HEK293 (cell line): ENCODE measurements around the gene NECTIN1.

ENCODE experiments used
- CTCF ChIA-PET: fragments of 350-600 bp; formaldehyde crosslinking; extraction: SDS; loops from one replicate; lab custom pipeline; 2021; ENCODE audit warnings: antibody characterized with exemption; lab: Yijun Ruan, JAX
- POLR2A ChIA-PET: fragments of 300-600 bp; formaldehyde crosslinking; extraction: SDS; loops from one replicate; lab custom pipeline; 2020; ENCODE audit warnings: antibody characterized with exemption, inconsistent platforms; lab: Yijun Ruan, JAX
- H3K27ac ChIP-seq: fragments of 200-500 bp; sonication (Bioruptor generic); 2 replicates; pipeline ENCODE4 v1.5.1; 2014; ENCODE audit warnings: low read depth, low read length, control low read depth, inconsistent platforms; ENCODE audit errors: extremely low read depth
- H3K36me3 ChIP-seq, 2 experiments: fragments of 200-500 bp in 1 of 2; sonication (Bioruptor generic) in 1 of 2; 1 replicate in 1 of 2; 2 replicates in 1 of 2; pipeline ENCODE4 v1.5.1; 2014 to 2017; ENCODE audit warnings: inconsistent platforms in 2 of 2, low read length in 2 of 2; ENCODE audit not compliant: control insufficient read depth in 2 of 2, insufficient read depth in 1 of 2
- H3K4me1 ChIP-seq: fragments of 200-500 bp; sonication (Bioruptor generic); 2 replicates; pipeline ENCODE4 v1.5.1; 2014; ENCODE audit warnings: mild to moderate bottlenecking, low read length, inconsistent platforms; ENCODE audit not compliant: control insufficient read depth, insufficient read depth
- H3K4me3 ChIP-seq: 2 replicates; pipeline ENCODE4 v1.5.1; 2011; ENCODE audit warnings: low read depth, mild to moderate bottlenecking, control low read depth, low read length, moderate library complexity
- H3K9me3 ChIP-seq: fragments of 200-500 bp; sonication (Bioruptor generic); 2 replicates; pipeline ENCODE4 v1.5.1; 2014; ENCODE audit warnings: low read depth, low read length, inconsistent platforms; ENCODE audit not compliant: control insufficient read depth, insufficient read depth
- GLI2 ChIP-seq: fragments of 450-650 bp; formaldehyde crosslinking; IDR thresholded peaks from 2 replicates; pipeline ENCODE4; 2017; ENCODE audit warnings: missing biosample characterization, missing genetic modification characterization, low read depth, borderline replicate concordance
- GLIS2 ChIP-seq: fragments of 450-650 bp; formaldehyde crosslinking; IDR thresholded peaks from 2 replicates; pipeline ENCODE4 v1.5.1; 2016; ENCODE audit warnings: missing biosample characterization, missing genetic modification characterization
- ZBTB21 ChIP-seq: fragments of 450-650 bp; formaldehyde crosslinking; IDR thresholded peaks from 2 replicates; pipeline ENCODE4 v1.5.1; 2017; ENCODE audit warnings: missing biosample characterization, missing genetic modification characterization
- ZBTB26 ChIP-seq: fragments of 450-650 bp; formaldehyde crosslinking; optimal IDR thresholded peaks from 2 replicates; pipeline ENCODE3; 2016; ENCODE audit warnings: missing biosample characterization, mild to moderate bottlenecking, missing genetic modification characterization
- ZFP69B ChIP-seq: fragments of 450-650 bp; formaldehyde crosslinking; IDR thresholded peaks from 2 replicates; pipeline ENCODE4 v1.5.1; 2016; ENCODE audit warnings: missing biosample characterization, missing genetic modification characterization
- ZNF133 ChIP-seq: fragments of 450-650 bp; formaldehyde crosslinking; IDR thresholded peaks from 2 replicates; pipeline ENCODE4 v1.5.1; 2016; ENCODE audit warnings: missing biosample characterization, missing genetic modification characterization
- ZNF169 ChIP-seq: fragments of 450-650 bp; formaldehyde crosslinking; IDR thresholded peaks from 2 replicates; pipeline ENCODE4 v1.5.1; 2016; ENCODE audit warnings: missing biosample characterization, missing genetic modification characterization
- ZNF184 ChIP-seq: fragments of 450-650 bp; IDR thresholded peaks from 2 replicates; pipeline ENCODE4 v1.5.1; 2018; ENCODE audit warnings: missing biosample characterization, mild to moderate bottlenecking, missing genetic modification characterization
- ZNF239 ChIP-seq: fragments of 450-650 bp; formaldehyde crosslinking; IDR thresholded peaks from 2 replicates; pipeline ENCODE4 v1.5.1; 2016; ENCODE audit warnings: missing biosample characterization, missing genetic modification characterization
- ZNF354C ChIP-seq: fragments of 450-650 bp; formaldehyde crosslinking; IDR thresholded peaks from 2 replicates; pipeline ENCODE4 v1.5.1; 2016; ENCODE audit warnings: missing biosample characterization, missing genetic modification characterization, low read depth, borderline replicate concordance
- ZNF37A ChIP-seq: fragments of 450-650 bp; IDR thresholded peaks from 2 replicates; pipeline ENCODE4 v1.5.1; 2018; ENCODE audit warnings: missing biosample characterization, missing genetic modification characterization
- ZNF416 ChIP-seq: fragments of 450-650 bp; formaldehyde crosslinking; IDR thresholded peaks from 2 replicates; pipeline ENCODE4 v1.5.1; 2016; ENCODE audit warnings: missing biosample characterization, missing genetic modification characterization
- ZNF548 ChIP-seq: fragments of 450-650 bp; formaldehyde crosslinking; IDR thresholded peaks from 2 replicates; pipeline ENCODE4 v1.5.1; 2016; ENCODE audit warnings: missing biosample characterization, missing genetic modification characterization
- ZNF561 ChIP-seq: fragments of 450-650 bp; IDR thresholded peaks from 2 replicates; pipeline ENCODE4 v1.5.1; 2018; ENCODE audit warnings: missing biosample characterization, missing genetic modification characterization, borderline replicate concordance
- ZNF621 ChIP-seq: fragments of 450-650 bp; formaldehyde crosslinking; IDR thresholded peaks from 2 replicates; pipeline ENCODE4 v1.5.1; 2017; ENCODE audit warnings: missing biosample characterization, missing genetic modification characterization
- ZNF670 ChIP-seq: fragments of 450-650 bp; formaldehyde crosslinking; IDR thresholded peaks from 2 replicates; pipeline ENCODE4 v1.5.1; 2016; ENCODE audit warnings: missing biosample characterization, missing genetic modification characterization, low read depth
- ZNF768 ChIP-seq: fragments of 450-650 bp; formaldehyde crosslinking; IDR thresholded peaks from 2 replicates; pipeline ENCODE4 v1.5.1; 2018; ENCODE audit warnings: missing biosample characterization, mild to moderate bottlenecking, missing genetic modification characterization
- ZNF791 ChIP-seq: fragments of 450-650 bp; formaldehyde crosslinking; IDR thresholded peaks from 2 replicates; pipeline ENCODE4 v1.5.1; 2016; ENCODE audit warnings: missing biosample characterization, missing genetic modification characterization
- ZNF837 ChIP-seq: fragments of 450-650 bp; formaldehyde crosslinking; IDR thresholded peaks from 2 replicates; pipeline ENCODE4 v1.5.1; 2016; ENCODE audit warnings: missing biosample characterization, missing genetic modification characterization
- ZSCAN23 ChIP-seq: fragments of 450-650 bp; formaldehyde crosslinking; IDR thresholded peaks from 2 replicates; pipeline ENCODE4 v1.5.1; 2016; ENCODE audit warnings: missing biosample characterization, missing genetic modification characterization
- TF ChIP-seq, protein P1 (sequence below): fragments of 450-650 bp; IDR thresholded peaks from 2 replicates; pipeline ENCODE4 v1.5.1; 2018; ENCODE audit warnings: missing biosample characterization, missing genetic modification characterization
- TF ChIP-seq, protein P2 (sequence below): fragments of 450-650 bp; formaldehyde crosslinking; IDR thresholded peaks from 2 replicates; pipeline ENCODE4 v1.5.0; 2017; ENCODE audit warnings: missing biosample characterization, missing genetic modification characterization, borderline replicate concordance

The NECTIN1 gene

GRCh38 chr11:119763071-119763728 is 34.2 kb upstream of the NECTIN1 start (continued):
- no peak for TF ChIP-seq ZNF561 (tag by site-specific recombination)
- TF ChIP-seq ZBTB21 (tag by site-specific recombination): no peak
- TF ChIP-seq ZNF416: no peak
- TF ChIP-seq GLIS2 (tag by site-specific recombination): no peak
- TF ChIP-seq ZSCAN23 (tag by site-specific recombination): no peak
- TF ChIP-seq GLI2 (tag by site-specific recombination): no peak
- no peak for TF ChIP-seq ZNF133 (tag by site-specific recombination)

DNA sequence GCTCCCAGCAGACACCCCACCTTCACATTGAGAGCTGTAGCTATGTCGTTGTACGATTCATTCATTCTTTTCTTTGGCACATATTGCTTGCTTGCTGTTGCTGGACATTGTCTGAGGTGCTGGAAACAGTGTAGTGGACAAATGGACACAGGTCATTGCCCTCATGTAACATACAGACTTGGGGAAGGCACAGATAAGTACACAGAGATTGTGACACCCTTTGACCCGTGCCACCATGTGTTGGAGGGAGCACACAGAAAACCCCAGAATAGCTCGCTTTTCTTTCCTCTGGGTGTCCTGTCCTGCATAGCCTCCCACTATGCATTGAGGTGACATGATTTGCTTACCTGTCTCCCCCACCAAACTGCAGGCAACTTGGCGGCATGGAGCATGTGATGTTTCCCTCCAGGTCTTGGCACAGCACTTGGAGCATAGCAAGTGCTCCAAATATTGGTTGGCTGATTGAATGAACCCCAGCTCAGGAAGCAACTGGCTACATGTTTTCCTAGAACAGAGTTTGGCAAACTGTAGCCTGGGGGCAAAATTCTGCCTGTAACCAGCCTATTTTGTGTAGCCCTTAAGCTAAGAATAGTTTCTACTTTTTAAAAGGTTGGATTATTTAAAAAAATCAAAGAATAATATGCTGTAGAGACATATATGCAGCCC is 30.9 kb upstream of the NECTIN1 start:
- CTCF ChIA-PET: interaction anchor here (0.9 to 1.2 kb wide), 2 partner anchors 31 to 284 kb away, joined by 3 read pairs; partner anchors contain the start of gene NECTIN1
- POLR2A ChIA-PET: no interaction called here
- H3K9me3 ChIP-seq: no peaks in the 10 kb centered on the region
- no peak overlapping the region for H3K27ac ChIP-seq
- TF ChIP-seq, protein P1, sequence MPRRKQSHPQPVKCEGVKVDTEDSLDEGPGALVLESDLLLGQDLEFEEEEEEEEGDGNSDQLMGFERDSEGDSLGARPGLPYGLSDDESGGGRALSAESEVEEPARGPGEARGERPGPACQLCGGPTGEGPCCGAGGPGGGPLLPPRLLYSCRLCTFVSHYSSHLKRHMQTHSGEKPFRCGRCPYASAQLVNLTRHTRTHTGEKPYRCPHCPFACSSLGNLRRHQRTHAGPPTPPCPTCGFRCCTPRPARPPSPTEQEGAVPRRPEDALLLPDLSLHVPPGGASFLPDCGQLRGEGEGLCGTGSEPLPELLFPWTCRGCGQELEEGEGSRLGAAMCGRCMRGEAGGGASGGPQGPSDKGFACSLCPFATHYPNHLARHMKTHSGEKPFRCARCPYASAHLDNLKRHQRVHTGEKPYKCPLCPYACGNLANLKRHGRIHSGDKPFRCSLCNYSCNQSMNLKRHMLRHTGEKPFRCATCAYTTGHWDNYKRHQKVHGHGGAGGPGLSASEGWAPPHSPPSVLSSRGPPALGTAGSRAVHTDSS (tag by site-specific recombination): no peak
- TF ChIP-seq ZNF621 (no peak), ZNF37A (tag by site-specific recombination) (no peak), ZNF670 (tag by site-specific recombination) (no peak), GLIS2 (tag by site-specific recombination) (no peak), ZBTB26 (no peak), ZNF837 (no peak), ZNF354C (no peak), ZNF169 (tag by site-specific recombination) (no peak), ZNF184 (tag by site-specific recombination) (no peak), ZNF239 (tag by site-specific recombination) (no peak), ZNF768 (tag by site-specific recombination) (no peak), ZNF548 (no peak), ZNF791 (tag by site-specific recombination) (no peak), ZFP69B (tag by site-specific recombination) (no peak)
- TF ChIP-seq, protein P2, sequence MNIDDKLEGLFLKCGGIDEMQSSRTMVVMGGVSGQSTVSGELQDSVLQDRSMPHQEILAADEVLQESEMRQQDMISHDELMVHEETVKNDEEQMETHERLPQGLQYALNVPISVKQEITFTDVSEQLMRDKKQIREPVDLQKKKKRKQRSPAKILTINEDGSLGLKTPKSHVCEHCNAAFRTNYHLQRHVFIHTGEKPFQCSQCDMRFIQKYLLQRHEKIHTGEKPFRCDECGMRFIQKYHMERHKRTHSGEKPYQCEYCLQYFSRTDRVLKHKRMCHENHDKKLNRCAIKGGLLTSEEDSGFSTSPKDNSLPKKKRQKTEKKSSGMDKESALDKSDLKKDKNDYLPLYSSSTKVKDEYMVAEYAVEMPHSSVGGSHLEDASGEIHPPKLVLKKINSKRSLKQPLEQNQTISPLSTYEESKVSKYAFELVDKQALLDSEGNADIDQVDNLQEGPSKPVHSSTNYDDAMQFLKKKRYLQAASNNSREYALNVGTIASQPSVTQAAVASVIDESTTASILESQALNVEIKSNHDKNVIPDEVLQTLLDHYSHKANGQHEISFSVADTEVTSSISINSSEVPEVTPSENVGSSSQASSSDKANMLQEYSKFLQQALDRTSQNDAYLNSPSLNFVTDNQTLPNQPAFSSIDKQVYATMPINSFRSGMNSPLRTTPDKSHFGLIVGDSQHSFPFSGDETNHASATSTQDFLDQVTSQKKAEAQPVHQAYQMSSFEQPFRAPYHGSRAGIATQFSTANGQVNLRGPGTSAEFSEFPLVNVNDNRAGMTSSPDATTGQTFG: no peak
- TF ChIP-seq, all 188 proteins: peak for 0
- no peaks in the 10 kb centered on the region for H3K4me1 ChIP-seq
- H3K4me3 ChIP-seq: no peak overlapping the region
- no peaks in the 10 kb centered on the region for H3K36me3 ChIP-seq
